ENCODE measurements around the gene SRD5A3.

The SRD5A3 gene

GRCh38 chr4:55338486-55338885 lies 7.6 kb upstream of the SRD5A3 start:
- H2BK15ac ChIP-seq (ENCODE audit: low read length): no peak overlapping the region
- H3K18ac ChIP-seq (ENCODE audit: low read length): no peak overlapping the region
- no peaks in the 10 kb centered on the region for H3K4me1 ChIP-seq (ENCODE audit: control insufficient read depth in 2 of 2, insufficient read depth in 1 of 2, low read depth in 1 of 2, low read length in 2 of 2)
- no peak overlapping the region for H3K27ac ChIP-seq (replicated peaks; ENCODE audit: low read length)
- no peak overlapping the region for H3K23ac ChIP-seq (ENCODE audit: low read depth, low read length, poor library complexity)
- H4K91ac ChIP-seq (ENCODE audit: low read depth, low read length, poor library complexity): no peak overlapping the region
- WGBS, 2 donors (ENCODE audit: extremely low coverage in 2 of 2, insufficient read length in 2 of 2, insufficient replicate concordance in 1 of 2): no CpG with 5 or more reads among the region's 4 CpGs
- H3K14ac ChIP-seq (ENCODE audit: low read length): no peak overlapping the region
- no peak overlapping the region for H3K4me3 ChIP-seq (ENCODE audit: low read length in 2 of 2)
- no peak overlapping the region for H2AFZ ChIP-seq (ENCODE audit: low read length)
- H3K4ac ChIP-seq (ENCODE audit: low read length): no peak overlapping the region
- no peak overlapping the region for H2BK12ac ChIP-seq (ENCODE audit: low read length)
- H3K27me3 ChIP-seq (ENCODE audit: control insufficient read depth in 3 of 3, insufficient read depth in 3 of 3, low read depth in 1 of 3, low read length in 3 of 3): peaks cover 0 to 4% (median 0%) of the 10 kb centered on the region in 3 experiments
- H3K9ac ChIP-seq (ENCODE audit: low read depth, low read length, poor library complexity): no peak overlapping the region
- H4K8ac ChIP-seq (ENCODE audit: low read depth, low read length): no peak overlapping the region
- H3K36me3 ChIP-seq (replicated peaks in 1 of 2; ENCODE audit: control insufficient read depth in 2 of 2, insufficient read depth in 2 of 2, low read length in 2 of 2): no peaks in the 10 kb centered on the region
- H2AK5ac ChIP-seq (ENCODE audit: low read depth, low read length): no peak overlapping the region
- H2BK120ac ChIP-seq (ENCODE audit: low read depth, low read length): no peak overlapping the region
- H3K79me1 ChIP-seq (ENCODE audit: low read depth, low read length): no peaks in the 10 kb centered on the region
- no peak overlapping the region for H3K4me2 ChIP-seq (ENCODE audit: insufficient read depth, low read length, poor library complexity, severe bottlenecking)
- H2BK5ac ChIP-seq (ENCODE audit: low read length): no peak overlapping the region
- no peak for DNase-seq (ENCODE audit: low spot score)
- H3K9me3 ChIP-seq (replicated peaks in 1 of 2; ENCODE audit: control insufficient read depth in 2 of 2, insufficient read depth in 1 of 2, low read depth in 1 of 2, low read length in 2 of 2): peaks cover 5% of the 10 kb centered on the region in 2 donors

- Histone ChIP-seq H2BK12ac (ENCODE audit: low read length) (no peak overlapping the region), H2AFZ (ENCODE audit: low read length) (no peak overlapping the region), H2BK120ac (ENCODE audit: low read depth, low read length) (no peak overlapping the region), H3K27me3 (ENCODE audit: control insufficient read depth in 3 of 3, insufficient read depth in 3 of 3, low read depth in 1 of 3, low read length in 3 of 3) (peaks cover 0 to 4% (median 0%) of the 10 kb centered on the region in 3 experiments), H3K14ac (ENCODE audit: low read length) (no peak overlapping the region), H4K91ac (ENCODE audit: low read depth, low read length, poor library complexity) (no peak overlapping the region), H3K36me3 (replicated peaks in 1 of 2; ENCODE audit: control insufficient read depth in 2 of 2, insufficient read depth in 2 of 2, low read length in 2 of 2) (no peaks in the 10 kb centered on the region), H3K9ac (ENCODE audit: low read depth, low read length, poor library complexity) (no peak overlapping the region), H3K27ac (replicated peaks; ENCODE audit: low read length) (no peak overlapping the region), H2BK5ac (ENCODE audit: low read length) (no peak overlapping the region), H4K8ac (ENCODE audit: low read depth, low read length) (no peak overlapping the region), H3K4me1 (ENCODE audit: control insufficient read depth in 2 of 2, insufficient read depth in 1 of 2, low read depth in 1 of 2, low read length in 2 of 2) (no peaks in the 10 kb centered on the region), H3K9me3 (replicated peaks in 1 of 2; ENCODE audit: control insufficient read depth in 2 of 2, insufficient read depth in 1 of 2, low read depth in 1 of 2, low read length in 2 of 2) (peaks cover 5% of the 10 kb centered on the region in 2 donors), H2BK15ac (ENCODE audit: low read length) (no peak overlapping the region), H3K18ac (ENCODE audit: low read length) (no peak overlapping the region), H3K4me3 (ENCODE audit: low read length in 2 of 2) (no peak overlapping the region), H3K23ac (ENCODE audit: low read depth, low read length, poor library complexity) (no peak overlapping the region), H3K4me2 (ENCODE audit: insufficient read depth, low read length, poor library complexity, severe bottlenecking) (no peak overlapping the region), H3K79me1 (ENCODE audit: low read depth, low read length) (no peaks in the 10 kb centered on the region), H3K4ac (ENCODE audit: low read length) (no peak overlapping the region), H2AK5ac (ENCODE audit: low read depth, low read length) (no peak overlapping the region)
- no peak for DNase-seq (ENCODE audit: low spot score)
- WGBS, 2 donors (ENCODE audit: extremely low coverage in 2 of 2, insufficient read length in 2 of 2, insufficient replicate concordance in 1 of 2): no CpG with 5 or more reads among the region's 3 CpGs
Measured at GRCh38 chr4:55340266-55340665, 5.8 kb upstream of the SRD5A3 start.

GRCh38 chr4:55343887-55344286 lies 2.2 kb upstream of the SRD5A3 start:
- Histone ChIP-seq H3K4me1 (ENCODE audit: control insufficient read depth in 2 of 2, insufficient read depth in 1 of 2, low read depth in 1 of 2, low read length in 2 of 2) (peaks cover 3 to 4% of the 10 kb centered on the region in 2 donors), H3K36me3 (replicated peaks in 1 of 2; ENCODE audit: control insufficient read depth in 2 of 2, insufficient read depth in 2 of 2, low read length in 2 of 2) (no peaks in the 10 kb centered on the region), H3K18ac (ENCODE audit: low read length) (no peak overlapping the region), H2AK5ac (ENCODE audit: low read depth, low read length) (no peak overlapping the region), H3K14ac (ENCODE audit: low read length) (no peak overlapping the region), H4K8ac (ENCODE audit: low read depth, low read length) (no peak overlapping the region), H3K4ac (ENCODE audit: low read length) (no peak overlapping the region), H3K27me3 (ENCODE audit: control insufficient read depth in 3 of 3, insufficient read depth in 3 of 3, low read depth in 1 of 3, low read length in 3 of 3) (peaks cover 0 to 4% (median 3%) of the 10 kb centered on the region in 3 experiments), H2BK120ac (ENCODE audit: low read depth, low read length) (no peak overlapping the region), H2BK5ac (ENCODE audit: low read length) (no peak overlapping the region), H4K91ac (ENCODE audit: low read depth, low read length, poor library complexity) (no peak overlapping the region), H2AFZ (ENCODE audit: low read length) (no peak overlapping the region), H3K9me3 (replicated peaks in 1 of 2; ENCODE audit: control insufficient read depth in 2 of 2, insufficient read depth in 1 of 2, low read depth in 1 of 2, low read length in 2 of 2) (peaks cover 1 to 3% of the 10 kb centered on the region in 2 donors), H3K27ac (replicated peaks; ENCODE audit: low read length) (no peak overlapping the region), H3K23ac (ENCODE audit: low read depth, low read length, poor library complexity) (no peak overlapping the region), H2BK15ac (ENCODE audit: low read length) (no peak overlapping the region), H3K79me1 (ENCODE audit: low read depth, low read length) (no peaks in the 10 kb centered on the region), H2BK12ac (ENCODE audit: low read length) (no peak overlapping the region), H3K9ac (ENCODE audit: low read depth, low read length, poor library complexity) (no peak overlapping the region), H3K4me2 (ENCODE audit: insufficient read depth, low read length, poor library complexity, severe bottlenecking) (no peak overlapping the region), H3K4me3 (ENCODE audit: low read length in 2 of 2) (no peak overlapping the region)
- DNase-seq (ENCODE audit: low spot score): no peak
- no CpG with 5 or more reads among the region's 7 CpGs for WGBS, 2 donors (ENCODE audit: extremely low coverage in 2 of 2, insufficient read length in 2 of 2, insufficient replicate concordance in 1 of 2)

GRCh38 chr4:55345054-55345453 lies 988 bp upstream of the SRD5A3 start:
- no peak overlapping the region for H3K27ac ChIP-seq (replicated peaks; ENCODE audit: low read length)
- H4K8ac ChIP-seq (ENCODE audit: low read depth, low read length): no peak overlapping the region
- no peak overlapping the region for H3K18ac ChIP-seq (ENCODE audit: low read length)
- H2BK120ac ChIP-seq (ENCODE audit: low read depth, low read length): no peak overlapping the region
- no peak overlapping the region for H2BK5ac ChIP-seq (ENCODE audit: low read length)
- DNase-seq (ENCODE audit: low spot score): no peak
- H3K27me3 ChIP-seq (ENCODE audit: control insufficient read depth in 3 of 3, insufficient read depth in 3 of 3, low read depth in 1 of 3, low read length in 3 of 3): peaks cover 0 to 4% (median 3%) of the 10 kb centered on the region in 3 experiments
- H3K4me1 ChIP-seq (ENCODE audit: control insufficient read depth in 2 of 2, insufficient read depth in 1 of 2, low read depth in 1 of 2, low read length in 2 of 2): peaks cover 3 to 4% of the 10 kb centered on the region in 2 donors
- no peaks in the 10 kb centered on the region for H3K79me1 ChIP-seq (ENCODE audit: low read depth, low read length)
- no peak overlapping the region for H3K14ac ChIP-seq (ENCODE audit: low read length)
- H2AK5ac ChIP-seq (ENCODE audit: low read depth, low read length): no peak overlapping the region
- H3K4me3 ChIP-seq (ENCODE audit: low read length in 2 of 2): no peak overlapping the region
- H3K36me3 ChIP-seq (replicated peaks in 1 of 2; ENCODE audit: control insufficient read depth in 2 of 2, insufficient read depth in 2 of 2, low read length in 2 of 2): no peaks in the 10 kb centered on the region
- no peak overlapping the region for H2BK12ac ChIP-seq (ENCODE audit: low read length)
- no peak overlapping the region for H3K23ac ChIP-seq (ENCODE audit: low read depth, low read length, poor library complexity)
- H2AFZ ChIP-seq (ENCODE audit: low read length): no peak overlapping the region
- H3K9me3 ChIP-seq (replicated peaks in 1 of 2; ENCODE audit: control insufficient read depth in 2 of 2, insufficient read depth in 1 of 2, low read depth in 1 of 2, low read length in 2 of 2): no peaks in the 10 kb centered on the region
- no peak overlapping the region for H3K4me2 ChIP-seq (ENCODE audit: insufficient read depth, low read length, poor library complexity, severe bottlenecking)
- H4K91ac ChIP-seq (ENCODE audit: low read depth, low read length, poor library complexity): no peak overlapping the region
- no peak overlapping the region for H3K4ac ChIP-seq (ENCODE audit: low read length)
- no peak overlapping the region for H3K9ac ChIP-seq (ENCODE audit: low read depth, low read length, poor library complexity)
- WGBS, 2 donors (ENCODE audit: extremely low coverage in 2 of 2, insufficient read length in 2 of 2, insufficient replicate concordance in 1 of 2): no CpG with 5 or more reads among the region's 3 CpGs
- H2BK15ac ChIP-seq (ENCODE audit: low read length): no peak overlapping the region

Data from neuronal stem cell (in vitro differentiated cells).